Endothelial cell of umbilical vein (primary cell): ENCODE data around the gene OGG1. TPM values are rescaled to one million over a fixed set of nuclear protein-coding genes. Genes with fewer than 3 reads are reported as not detected.

Experiments
- BruUV-seq: library from RNA; stranded (reverse); fragments of 400-500 nt; replicated peaks from 2 replicates; lab custom pipeline; 2021; lab: Mats Ljungman, UMichigan
- CTCF ChIA-PET: fragments of 300-600, 350-600 bp; sonication (Branson Sonifier 250); formaldehyde crosslinking; loops from one replicate; lab custom pipeline; 2021; ENCODE audit warnings: antibody characterized with exemption, inconsistent platforms; lab: Charles Lee
- POLR2A ChIA-PET: fragments of 300-600, 350-600 bp; sonication (Branson Sonifier 250); formaldehyde crosslinking; loops from one replicate; lab custom pipeline; 2021; ENCODE audit warnings: antibody characterized with exemption, inconsistent platforms; lab: Charles Lee
- DNase-seq: peaks from one replicate; pipeline ENCODE4 v3.0.0-alpha.2; 2011; ENCODE audit warnings: low read depth, low spot score
- FAIRE-seq: peaks from 2 replicates; lab custom pipeline; 2011; peaks lifted over from hg19 to GRCh38; lab: Jason Lieb, UNC
- H2AFZ ChIP-seq: 2 replicates; pipeline ENCODE4 v1.6.0; 2012; ENCODE audit warnings: low read depth, low read length, control low read depth, inconsistent platforms
- H3K27ac ChIP-seq: 2 replicates; pipeline ENCODE4 v1.5.1; 2011; ENCODE audit warnings: low read depth, mild to moderate bottlenecking, control low read depth, low read length, moderate library complexity; ENCODE audit not compliant: insufficient read depth
- H3K27me3 ChIP-seq, 2 experiments: 2 replicates each; pipeline versions ENCODE4 v1.6.0 to v1.6.1; 2011; ENCODE audit warnings: low read length in 2 of 2, mixed read lengths in 1 of 2; ENCODE audit not compliant: control insufficient read depth in 2 of 2, insufficient read depth in 2 of 2
- H3K36me3 ChIP-seq, 2 experiments: 2 replicates in 1 of 2; 3 replicates in 1 of 2; pipeline ENCODE4 v1.5.1; 2011; ENCODE audit warnings: low read length in 2 of 2, mild to moderate bottlenecking in 1 of 2, moderate library complexity in 1 of 2; ENCODE audit not compliant: control insufficient read depth in 2 of 2, insufficient read depth in 2 of 2; ENCODE audit errors: extremely low read depth in 1 of 2
- H3K4me1 ChIP-seq: 3 replicates; pipeline ENCODE4 v1.5.1; 2011; ENCODE audit warnings: mild to moderate bottlenecking, low read length; ENCODE audit not compliant: control insufficient read depth, insufficient read depth; ENCODE audit errors: extremely low read depth
- H3K4me2 ChIP-seq: 2 replicates; pipeline ENCODE4 v1.6.1; 2011; ENCODE audit warnings: low read length, control low read depth, mixed read lengths; ENCODE audit not compliant: insufficient read depth
- H3K4me3 ChIP-seq, 3 experiments: fragments of 200-600 bp in 1 of 3; sonication (generic), shearing (Covaris generic) in 1 of 3; replicated peaks in 1 of 3; 2 replicates each; pipeline ENCODE4 v1.5.1; 2011 to 2016; ENCODE audit warnings: control low read depth in 3 of 3, low read length in 3 of 3, mild to moderate bottlenecking in 2 of 3, inconsistent platforms in 1 of 3, low read depth in 1 of 3, moderate library complexity in 1 of 3; ENCODE audit not compliant: insufficient read depth in 1 of 3
- H3K79me2 ChIP-seq: 2 replicates; pipeline ENCODE4 v1.6.0; 2012; ENCODE audit warnings: low read length, inconsistent platforms; ENCODE audit not compliant: control insufficient read depth, insufficient read depth
- H3K9ac ChIP-seq: replicated peaks from 2 replicates; pipeline ENCODE3; 2011; ENCODE audit warnings: low read length, control low read depth; ENCODE audit not compliant: insufficient read depth; ENCODE audit errors: extremely low read depth
- H3K9me1 ChIP-seq: replicated peaks from 3 replicates; pipeline ENCODE4 v1.6.0; 2011; ENCODE audit warnings: mild to moderate bottlenecking, low read length; ENCODE audit not compliant: control insufficient read depth, insufficient read depth; ENCODE audit errors: extremely low read depth
- H3K9me3 ChIP-seq: replicated peaks from 2 replicates; pipeline ENCODE4 v1.5.1; 2012; ENCODE audit warnings: low read length, inconsistent platforms; ENCODE audit not compliant: control insufficient read depth, insufficient read depth
- H4K20me1 ChIP-seq: replicated peaks from 2 replicates; pipeline ENCODE3; 2011; ENCODE audit warnings: mild to moderate bottlenecking, low read length; ENCODE audit not compliant: control insufficient read depth, insufficient read depth; ENCODE audit errors: extremely low read depth
- CTCF ChIP-seq, 2 donors: IDR thresholded peaks; 1 replicate in 1 of 2; 2 replicates in 1 of 2; pipeline ENCODE4 v1.5.1; 2011; ENCODE audit warnings: low read length in 2 of 2, mild to moderate bottlenecking in 2 of 2, moderate library complexity in 2 of 2, control low read depth in 1 of 2, inconsistent platforms in 1 of 2, low read depth in 1 of 2; ENCODE audit not compliant: insufficient read depth in 1 of 2; ENCODE audit errors: extremely low read depth in 1 of 2
- EZH2 ChIP-seq: IDR thresholded peaks from 2 replicates; pipeline ENCODE4 v1.6.1; 2012; ENCODE audit warnings: borderline replicate concordance, low read depth, mild to moderate bottlenecking, moderate library complexity, low read length, inconsistent platforms; ENCODE audit not compliant: severe bottlenecking
- FOS ChIP-seq: IDR thresholded peaks from 2 replicates; pipeline ENCODE4 v1.6.1; 2011; ENCODE audit warnings: mild to moderate bottlenecking, low read length, moderate library complexity, borderline replicate concordance; ENCODE audit not compliant: insufficient read depth
- GATA2 ChIP-seq: IDR thresholded peaks from 2 replicates; pipeline ENCODE4 v1.7.0; 2011; ENCODE audit warnings: low read depth, mild to moderate bottlenecking, moderate library complexity, mixed read lengths, low read length; ENCODE audit not compliant: insufficient read length, insufficient read depth
- JUN ChIP-seq: IDR thresholded peaks from 2 replicates; pipeline ENCODE4 v1.6.1; 2011; ENCODE audit warnings: borderline replicate concordance, low read depth; ENCODE audit not compliant: insufficient read length, insufficient read depth
- MAX ChIP-seq: IDR thresholded peaks from 2 replicates; pipeline ENCODE4 v1.6.1; 2011; ENCODE audit not compliant: insufficient read depth, insufficient read length
- MYC ChIP-seq: IDR thresholded peaks from one replicate; pipeline ENCODE4 v1.6.1; 2011; ENCODE audit warnings: mild to moderate bottlenecking, low read depth, low read length
- POLR2A ChIP-seq: IDR thresholded peaks from 2 replicates; pipeline ENCODE4 v1.6.1; 2012; ENCODE audit warnings: low read depth, mild to moderate bottlenecking, control low read depth, low read length
- POLR2AphosphoS5 ChIP-seq: IDR thresholded peaks from 2 replicates; pipeline ENCODE4 v1.6.1; 2012; ENCODE audit warnings: low read depth, mild to moderate bottlenecking, control low read depth, low read length, moderate library complexity; ENCODE audit not compliant: insufficient read depth
- dilution Hi-C: fragments of 300-500 bp; cut with MboI; formaldehyde crosslinking; loops from one replicate; pipeline ENCODE4 v1.15.0; 2019; ENCODE audit warnings: low sequenced_read_pairs; ENCODE audit not compliant: extremely low pct_ligation_motif_present
- intact Hi-C: fragments of 100-400 bp; cut with micrococcal nuclease; formaldehyde crosslinking; loops from one replicate; pipeline ENCODE4 v1.10.0; 2022
- polyA plus RNA-seq, 4 experiments: library from polyadenylated mRNA; depleted of rRNA in 3 of 4; stranded (reverse) in 3 of 4; unstranded in 1 of 4; fragments of >200 nt; gene quantifications; 2 replicates each; pipeline versions ENCODE4 v1.2.1 to v1.2.3, GENCODE V29; 2011 to 2012; ENCODE audit warnings: missing spikeins in 1 of 4
- total RNA-seq: library from RNA; stranded (reverse); gene quantifications from 2 replicates; pipeline ENCODE4 v1.2.3, GENCODE V29; 2021

The OGG1 gene
- total and polyA plus RNA-seq, 2 donors (not counting 3 experiments of a cell fraction or from before 2014, with no cell fraction given) = 24.1 to 32.1 TPM

- Histone ChIP-seq H3K36me3 (peaks cover 4 to 23% of the 10 kb centered on the region in 2 experiments), H3K27ac (peak overlapping the region; percentile 0), H2AFZ (peak overlapping the region; percentile 80), H3K4me3 (peak overlapping the region; percentile 55 to 80 (median 58)), H3K4me1 (peaks cover 44% of the 10 kb centered on the region), H3K9me3 (no peaks in the 10 kb centered on the region), H3K27me3 (no peaks in the 10 kb centered on the region), H3K79me2 (peaks cover 12% of the 10 kb centered on the region), H3K9me1 (no peaks in the 10 kb centered on the region), H3K4me2 (peak overlapping the region; percentile 82), H3K9ac (peak overlapping the region; percentile 52), H4K20me1 (no peaks in the 10 kb centered on the region)
- intact Hi-C loops (no loop called here), dilution Hi-C loops (no loop called here)
- ChIA-PET POLR2A (interaction anchor here (0.6 kb wide), 1 partner anchor 38 kb away, joined by 3 read pairs; no protein-coding TSS in a partner anchor), CTCF (interaction anchor here (0.8 to 2.4 kb wide), 3 partner anchors 20 to 42 kb away, joined by 3 to 12 read pairs (median 7); partner anchors contain the start of genes ARPC4, BRPF1 and TADA3)
- no peak for DNase-seq
- no TSS peak for BruUV-seq
- TF ChIP-seq GATA2 (no peak), POLR2AphosphoS5 (no peak), MAX (no peak), EZH2 (no peak), CTCF (IDR thresholded peaks at IDR 0.05; ENCODE audit: extremely low read depth in 1 of 2, insufficient read depth in 1 of 2, low read depth in 1 of 2, low read length in 2 of 2) (no peak), FOS (no peak), JUN (no peak), MYC (no peak), POLR2A (no peak)
- FAIRE-seq = peak; percentile 31
Observed at GRCh38 chr3:9750556-9751411, 1.0 kb downstream of the OGG1 start.
